Kidney (tissue), 14 donors: ENCODE data around the gene CORO2A. TPM values are rescaled to one million over a fixed set of nuclear protein-coding genes. Genes with fewer than 3 reads are reported as not detected.
A peak's percentile ranks its signal among the peaks of the same experiment; 100 is the strongest.

Experiments
- DNase-seq, 5 donors: peaks; one replicate each; pipeline ENCODE4 v3.0.0-alpha.2; 2013 to 2020
- FAIRE-seq: peaks from 2 replicates; lab custom pipeline; 2012; peaks lifted over from hg19 to GRCh38; lab: Jason Lieb, UNC
- H3K27ac ChIP-seq, 2 donors: one replicate each; pipeline ENCODE4 v1.7.0; 2013; ENCODE audit warnings: low read depth in 2 of 2, low read length in 2 of 2, inconsistent platforms in 1 of 2
- H3K27me3 ChIP-seq: one replicate; pipeline ENCODE4 v1.7.1; 2013; ENCODE audit warnings: low read length, inconsistent platforms; ENCODE audit not compliant: control insufficient read depth, insufficient read depth
- H3K36me3 ChIP-seq, 3 donors: one replicate each; pipeline versions ENCODE4 v1.7.0 to v1.7.1; 2013; ENCODE audit warnings: low read length in 3 of 3, control low read depth in 1 of 3, inconsistent platforms in 1 of 3; ENCODE audit not compliant: insufficient read depth in 3 of 3, control insufficient read depth in 2 of 3
- H3K4me1 ChIP-seq, 3 donors: one replicate each; pipeline versions ENCODE4 v1.7.0 to v1.7.1; 2013; ENCODE audit warnings: low read length in 3 of 3, inconsistent platforms in 1 of 3, low read depth in 1 of 3; ENCODE audit not compliant: control insufficient read depth in 2 of 3, insufficient read depth in 2 of 3
- H3K4me3 ChIP-seq, 3 donors: one replicate each; pipeline versions ENCODE4 v1.7.0 to v1.8.1; 2013; ENCODE audit warnings: low read length in 3 of 3, control low read depth in 1 of 3, inconsistent platforms in 1 of 3
- H3K9ac ChIP-seq, 3 donors: one replicate each; pipeline versions ENCODE4 v1.7.0 to v1.7.1; 2013; ENCODE audit warnings: low read length in 3 of 3, control low read depth in 1 of 3, inconsistent platforms in 1 of 3
- H3K9me3 ChIP-seq, 3 donors: one replicate each; pipeline versions ENCODE4 v1.7.0 to v1.7.1; 2013; ENCODE audit warnings: low read length in 3 of 3, control low read depth in 1 of 3, inconsistent platforms in 1 of 3; ENCODE audit not compliant: control insufficient read depth in 2 of 3, insufficient read depth in 1 of 3
- CTCF ChIP-seq: IDR thresholded peaks from 3 replicates; pipeline ENCODE4 v1.5.1; 2012; ENCODE audit warnings: mild to moderate bottlenecking, moderate library complexity, borderline replicate concordance; ENCODE audit not compliant: insufficient read depth; ENCODE audit errors: extremely low read depth
- intact Hi-C: fragments of 100-400 bp; cut with DNase I; formaldehyde crosslinking; loops from one replicate; pipeline ENCODE4 v1.11.1; 2022
- polyA plus RNA-seq: library from polyadenylated mRNA; stranded (reverse); fragments of 350-450 nt; fragmentation: Illumina TruSeq; extraction: RNeasy Lipid Tissue Mini Kit (QIAGEN cat#74804); gene quantifications from one replicate; pipeline ENCODE4 v1.2.3, GENCODE V29; 2014; ENCODE audit warnings: low read depth, low replicate concordance; ENCODE audit not compliant: insufficient read depth
- total RNA-seq: library from RNA; stranded (reverse); fragmentation: NEBNext Ultra II Directional; extraction: Animal tissue kit (Norgen Biotek cat#: 25700); gene quantifications from one replicate; pipeline ENCODE4 v1.2.1, GENCODE V29; 2021
- donor health status: control.
- donor health status: control.
- donor health status: control.
- donor health status: control.
- donor health status: control.
- donor health status: DM: yes; HTN: yes; CAD: no.
- donor health status: Normal renal cell carcinoma (clear cell type).

CORO2A gene
- total and polyA plus RNA-seq, 2 donors from 2014 or later: 0.90 to 5.3 TPM

DNA sequence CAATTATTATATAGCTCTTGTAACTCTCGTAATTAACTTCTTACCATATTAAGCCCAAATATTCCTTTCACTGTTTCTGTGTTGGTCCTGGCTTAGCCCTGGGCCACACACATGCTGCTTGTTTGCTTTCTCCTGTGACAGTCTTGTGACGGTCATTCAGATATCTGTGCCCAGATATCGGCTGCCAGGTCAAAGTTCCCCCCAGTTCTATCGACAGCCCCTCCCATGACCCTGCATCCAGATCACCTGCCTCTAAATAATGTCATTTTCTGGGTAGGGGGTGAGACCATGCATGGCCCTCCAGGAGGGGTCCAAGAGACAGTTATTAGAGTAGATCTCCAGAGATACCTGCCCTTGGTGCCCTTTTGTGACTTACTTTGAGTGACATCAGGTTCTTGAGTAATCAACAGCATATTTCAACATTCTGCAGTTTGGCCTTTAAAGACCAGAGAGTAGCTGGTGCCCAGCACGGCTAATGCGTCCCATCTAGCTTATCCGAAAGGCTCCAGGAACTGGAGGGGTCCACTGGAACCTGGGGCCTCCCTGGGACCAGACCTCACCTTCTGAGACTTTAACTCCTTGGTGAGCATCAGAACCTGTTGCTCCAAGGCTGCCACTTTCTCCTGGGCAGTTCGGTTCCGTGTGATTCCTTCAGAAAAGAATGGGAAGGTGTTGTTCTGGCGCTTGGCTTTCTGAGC, 36.1 kb upstream of the CORO2A start:
- no peaks in the 10 kb centered on the region for H3K27me3 ChIP-seq
- peaks cover 0 to 6% (median 0%) of the 10 kb centered on the region in 3 donors for H3K36me3 ChIP-seq
- H3K9ac ChIP-seq: no peak overlapping the region
- intact Hi-C loops: no loop called here
- no peak for TF ChIP-seq CTCF
- H3K4me3 ChIP-seq: no peak overlapping the region
- H3K4me1 ChIP-seq: no peaks in the 10 kb centered on the region
- no peak for DNase-seq
- no peaks in the 10 kb centered on the region for H3K9me3 ChIP-seq
- FAIRE-seq: no peak
- H3K27ac ChIP-seq: no peak overlapping the region

GRCh38 chr9:98227883-98228282, 35.4 kb upstream of the CORO2A start:
- no peaks in the 10 kb centered on the region for H3K9me3 ChIP-seq
- peaks cover 0 to 6% (median 0%) of the 10 kb centered on the region in 3 donors for H3K36me3 ChIP-seq
- no peaks in the 10 kb centered on the region for H3K4me1 ChIP-seq
- no peaks in the 10 kb centered on the region for H3K27me3 ChIP-seq
- H3K27ac ChIP-seq: no peak overlapping the region
- no peak for FAIRE-seq
- TF ChIP-seq CTCF: no peak
- H3K4me3 ChIP-seq: no peak overlapping the region
- DNase-seq: no peak
- H3K9ac ChIP-seq: no peak overlapping the region
- intact Hi-C loops: no loop called here

GRCh38 chr9:98226957-98227356, 34.5 kb upstream of the CORO2A start:
- H3K4me1 ChIP-seq: no peaks in the 10 kb centered on the region
- H3K9ac ChIP-seq: no peak overlapping the region
- no peak overlapping the region for H3K27ac ChIP-seq
- H3K36me3 ChIP-seq: peaks cover 0 to 6% (median 0%) of the 10 kb centered on the region in 3 donors
- H3K27me3 ChIP-seq: no peaks in the 10 kb centered on the region
- no peak for TF ChIP-seq CTCF
- peak in 2 of 5 donors; percentile 21 to 36 for DNase-seq
- H3K9me3 ChIP-seq: no peaks in the 10 kb centered on the region
- H3K4me3 ChIP-seq: no peak overlapping the region
- intact Hi-C loops: no loop called here
- no peak for FAIRE-seq

GRCh38 chr9:98226516-98226915, 34.1 kb upstream of the CORO2A start:
- FAIRE-seq (no peak), DNase-seq (no peak)
- Histone ChIP-seq H3K4me3 (no peak overlapping the region), H3K27me3 (no peaks in the 10 kb centered on the region), H3K4me1 (no peaks in the 10 kb centered on the region), H3K9me3 (no peaks in the 10 kb centered on the region), H3K36me3 (peaks cover 0 to 6% (median 0%) of the 10 kb centered on the region in 3 donors), H3K9ac (no peak overlapping the region), H3K27ac (no peak overlapping the region)
- no peak for TF ChIP-seq CTCF
- intact Hi-C loops: no loop called here
